ENCODE measurements around the gene SCGB1A1. TPM values are rescaled to one million over a fixed set of nuclear protein-coding genes. Genes with fewer than 3 reads are reported as not detected.
"Not testable (repeated sequence)": the region's sequence is repeated elsewhere in the genome, so short reads cannot be mapped to it uniquely, and the experiment has no call there.

The SCGB1A1 gene
- total RNA-seq, 4 donors from 2014 or later, result not detected

- TF ChIP-seq CTCF (IDR thresholded peaks at IDR 0.05), result peak in 2 of 3 donors; percentile 42 to 75
- peak; percentile 91 for ATAC-seq (ENCODE audit: low FRiP score)
- DNase-seq (ENCODE audit: low spot score), result not testable (repeated sequence)
These were observed 38.0 kb upstream of the SCGB1A1 start for GRCh38 chr11:62380821-62381245.

- TF ChIP-seq CTCF (IDR thresholded peaks at IDR 0.05), result no peak
- DNase-seq (ENCODE audit: low spot score) (no peak), ATAC-seq (ENCODE audit: low FRiP score) (no peak)
These were observed 35.0 kb upstream of the SCGB1A1 start for GRCh38 chr11:62383822-62384221.

- not testable (repeated sequence) for DNase-seq (ENCODE audit: low spot score); ATAC-seq (ENCODE audit: low FRiP score)
These were observed 32.8 kb upstream of the SCGB1A1 start for GRCh38 chr11:62386083-62386482.

GRCh38 chr11:62387381-62387780 is 31.5 kb upstream of the SCGB1A1 start:
- DNase-seq (ENCODE audit: low spot score) (no peak), ATAC-seq (ENCODE audit: low FRiP score) (no peak)
- no peak for TF ChIP-seq CTCF (IDR thresholded peaks at IDR 0.05)

- no peak for TF ChIP-seq CTCF (IDR thresholded peaks at IDR 0.05)
- ATAC-seq (ENCODE audit: low FRiP score) (no peak), DNase-seq (ENCODE audit: low spot score) (no peak)
These were observed 29.8 kb upstream of the SCGB1A1 start for GRCh38 chr11:62388999-62389398.

GRCh38 chr11:62390237-62390636 is 28.6 kb upstream of the SCGB1A1 start:
- DNase-seq (ENCODE audit: low spot score) (no peak), ATAC-seq (ENCODE audit: low FRiP score) (no peak)

GRCh38 chr11:62390722-62391121 is 28.1 kb upstream of the SCGB1A1 start:
- no peak for ATAC-seq (ENCODE audit: low FRiP score)
- no peak for TF ChIP-seq CTCF (IDR thresholded peaks at IDR 0.05)
- DNase-seq (ENCODE audit: low spot score), result no peak

More at GRCh38 chr11:62390237-62390636, 28.6 kb upstream of the SCGB1A1 start:
- TF ChIP-seq CTCF (IDR thresholded peaks at IDR 0.05), result no peak

All from omental fat pad (tissue), 4 donors.